GM18907 (cell line): Measurements from ENCODE around the gene RABGAP1L.
A peak's percentile ranks its signal among the peaks of the same experiment; 100 is the strongest.

ENCODE experiments used
- ATAC-seq: cut with Tn5 transposase; IDR thresholded peaks from one replicate; pipeline ENCODE4 v1.9.1; 2021; ENCODE audit warnings: mild to moderate bottlenecking, moderate library complexity; ENCODE audit not compliant: unreplicated experiment

The RABGAP1L gene

DNA sequence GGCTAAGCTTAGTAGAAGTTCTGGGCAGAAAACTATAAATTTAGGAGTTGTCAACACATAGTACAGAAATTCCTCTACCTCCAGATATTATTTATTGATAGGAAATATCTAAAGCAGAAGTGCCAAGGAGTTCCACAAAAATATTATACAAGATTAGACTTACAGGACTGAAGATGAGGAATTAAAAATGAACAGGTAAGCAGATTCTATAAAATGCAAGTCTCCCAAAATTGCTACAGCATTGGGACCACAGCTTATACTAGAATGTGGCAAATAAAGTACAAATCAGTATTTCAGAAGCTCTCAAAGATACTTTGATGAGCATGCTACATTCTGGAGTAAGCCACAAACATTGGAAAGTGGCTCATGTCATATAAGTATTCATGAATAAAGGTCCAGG, 790.3 kb downstream of the RABGAP1L start:
- ATAC-seq, result no peak

DNA sequence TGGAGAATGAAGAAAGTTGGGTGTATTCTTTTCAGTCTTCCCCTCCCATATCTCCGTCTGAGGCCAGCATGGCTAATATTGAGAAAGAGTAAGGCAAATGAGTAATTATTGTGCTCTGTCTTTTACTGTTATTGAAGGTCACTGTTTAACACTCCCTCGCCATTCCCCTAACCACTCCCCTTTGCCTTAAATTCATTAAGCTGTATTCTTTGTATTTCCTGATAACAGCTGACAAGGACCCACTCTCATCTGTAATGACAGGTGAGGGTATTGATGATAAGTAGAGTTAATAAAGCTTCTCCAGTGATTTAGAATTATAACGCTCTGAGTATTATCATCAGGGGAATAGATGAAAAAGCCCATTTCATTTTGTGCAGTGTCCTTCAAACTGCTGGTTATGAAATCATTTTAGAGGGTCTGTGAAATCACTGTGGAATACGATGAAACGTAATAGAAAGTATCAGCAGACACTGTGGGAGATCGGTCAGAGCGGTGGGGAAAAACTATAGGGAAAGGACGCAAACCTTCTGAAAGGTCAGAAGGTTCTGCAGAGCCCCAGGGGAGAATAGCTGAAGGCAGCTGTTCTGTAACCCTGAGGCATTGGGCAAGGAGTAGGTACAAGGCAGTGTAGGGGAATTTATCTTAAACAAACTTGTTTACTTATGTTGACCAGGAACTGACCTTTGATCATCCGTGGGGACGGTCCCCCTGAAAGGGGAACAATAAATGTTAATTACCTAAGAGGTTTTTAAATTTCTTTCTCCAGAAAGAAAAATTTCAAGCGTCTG, 794.2 kb downstream of the RABGAP1L start:
- peak; percentile 57 for ATAC-seq

GRCh38 chr1:174954073-174954460, 794.7 kb downstream of the RABGAP1L start:
- ATAC-seq, result peak; percentile 29

DNA sequence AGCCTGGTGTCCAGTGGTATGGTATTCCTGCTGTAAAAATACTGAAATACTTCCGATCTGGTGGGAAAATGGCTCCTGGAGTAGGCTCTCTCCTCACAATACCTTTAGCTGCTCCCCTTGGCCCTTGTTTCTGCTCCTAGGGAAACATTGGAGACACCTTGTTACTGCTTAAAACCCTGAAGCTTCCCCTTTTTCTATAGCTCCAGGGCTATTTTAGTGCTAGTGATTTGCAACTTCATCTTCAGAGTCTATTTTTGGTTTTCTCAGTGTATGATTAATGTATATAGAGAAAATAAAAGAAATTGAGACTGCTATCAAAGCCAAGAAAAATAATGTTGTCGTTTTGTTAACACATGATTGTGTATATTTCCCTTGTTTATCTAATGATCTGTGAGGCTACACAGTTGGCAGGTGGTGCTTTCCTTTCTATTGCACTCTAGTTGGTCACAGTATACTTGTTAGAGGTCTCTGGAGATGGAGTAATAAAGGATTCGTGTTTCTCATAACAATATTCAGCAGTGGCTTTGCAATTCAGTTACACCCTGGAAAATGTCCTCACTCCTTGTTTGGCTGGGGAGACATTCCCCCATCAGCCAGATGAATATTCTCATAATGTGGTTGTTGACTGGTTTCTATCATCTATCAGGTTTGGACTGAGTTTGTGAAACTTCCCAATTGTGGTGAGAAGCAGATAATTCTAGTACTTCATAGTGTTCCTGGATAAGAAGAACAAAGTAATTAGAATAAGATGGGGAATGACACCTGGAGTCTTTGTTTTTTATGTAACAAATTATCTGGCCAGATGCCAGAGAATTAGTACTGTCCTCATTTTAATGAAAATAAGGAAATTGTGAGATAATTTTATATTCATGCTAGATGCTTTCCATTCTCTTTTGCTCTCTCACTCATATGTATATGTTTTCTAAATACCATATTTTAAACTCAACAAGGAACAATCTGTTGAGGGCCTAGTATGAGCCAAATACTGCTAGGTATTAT, 795.6 kb downstream of the RABGAP1L start:
- ATAC-seq, result no peak

- no peak for ATAC-seq
Measured at GRCh38 chr1:174956086-174956485, 796.8 kb downstream of the RABGAP1L start.

DNA sequence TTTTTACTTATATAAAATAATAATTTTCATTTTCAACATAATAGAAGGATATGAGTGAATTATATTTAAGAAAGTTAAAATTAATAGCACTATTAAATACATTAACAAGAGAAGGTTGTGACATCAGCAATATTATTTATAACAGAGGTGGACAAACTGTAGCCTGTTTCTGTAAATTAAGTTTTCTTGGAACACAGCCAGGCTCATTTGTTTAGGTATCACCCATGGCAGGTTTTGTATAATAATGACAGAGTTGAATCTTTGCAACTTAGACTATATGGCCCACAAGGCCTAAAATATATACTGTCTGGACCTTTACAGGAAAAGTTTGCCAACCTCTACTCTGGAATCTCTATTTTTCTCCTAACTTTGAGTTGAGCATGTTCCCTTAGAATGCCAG, 797.7 kb downstream of the RABGAP1L start:
- no peak for ATAC-seq

GRCh38 chr1:174957829-174958228, 798.5 kb downstream of the RABGAP1L start:
- ATAC-seq, result no peak

DNA sequence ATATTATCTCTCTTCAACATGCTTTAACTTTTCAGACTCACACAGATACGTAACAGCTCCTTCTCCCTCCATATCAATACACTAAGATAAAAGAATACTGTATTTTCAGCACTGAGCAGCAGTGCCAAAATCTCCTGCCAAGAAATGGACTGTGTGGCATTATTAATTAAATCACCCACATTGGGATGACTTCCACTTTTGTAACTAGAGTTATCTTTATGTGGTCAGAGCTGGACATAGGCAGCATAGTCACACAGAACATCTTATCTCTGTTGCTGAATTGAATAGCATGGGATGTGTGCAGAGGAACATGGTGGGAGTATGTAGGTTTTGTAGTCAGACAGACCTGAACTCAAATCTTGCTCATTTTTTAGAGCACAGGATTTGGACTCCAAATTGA, 799.1 kb downstream of the RABGAP1L start:
- no peak for ATAC-seq

DNA sequence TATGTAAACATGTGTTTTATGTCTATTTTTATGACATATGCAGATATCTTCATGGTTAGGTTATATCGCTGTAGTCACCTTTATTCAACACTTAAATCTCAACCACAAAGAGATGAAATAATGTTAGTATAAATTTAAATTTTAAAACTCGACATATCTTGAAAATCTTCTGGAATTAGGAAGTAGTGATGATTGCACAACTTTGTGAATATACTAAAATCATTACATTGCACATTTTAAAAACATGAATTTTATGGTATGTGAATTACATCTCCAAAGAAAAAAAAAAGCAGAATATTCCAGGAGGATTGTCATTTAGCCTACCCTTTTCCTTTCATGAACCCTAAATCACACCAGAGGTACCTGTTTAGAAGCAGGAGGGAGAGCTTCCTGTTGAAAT, 801.0 kb downstream of the RABGAP1L start:
- ATAC-seq, result no peak

DNA sequence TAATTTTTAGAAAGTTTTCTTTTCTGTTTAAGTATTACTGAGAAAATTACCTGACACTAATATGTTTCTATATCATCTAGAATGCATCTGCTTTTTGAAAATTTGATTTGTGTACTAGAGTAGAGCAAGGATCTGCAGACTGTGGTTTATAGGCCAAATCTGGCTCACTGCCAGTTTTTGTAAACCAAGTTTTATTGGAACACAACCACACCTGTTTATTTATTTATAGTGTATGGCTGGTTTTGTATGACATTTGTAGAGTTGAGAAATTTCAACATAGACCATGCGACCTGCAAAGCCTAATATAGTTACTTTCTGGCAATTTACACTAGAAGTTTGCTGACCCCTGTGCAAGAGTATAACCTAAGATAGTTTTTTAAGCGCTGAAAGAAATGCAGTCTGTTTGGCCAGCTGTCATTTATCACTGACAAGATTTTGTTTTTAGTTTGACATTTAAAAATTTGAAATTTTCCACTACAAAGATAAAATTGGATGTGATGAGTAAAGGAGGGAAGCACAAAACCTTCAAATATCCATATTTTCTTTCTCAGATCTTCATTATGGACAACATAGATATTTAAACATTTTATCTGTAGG, 804.3 kb downstream of the RABGAP1L start:
- no peak for ATAC-seq

- no peak for ATAC-seq
Measured at GRCh38 chr1:174964261-174964971, 805.1 kb downstream of the RABGAP1L start.

DNA sequence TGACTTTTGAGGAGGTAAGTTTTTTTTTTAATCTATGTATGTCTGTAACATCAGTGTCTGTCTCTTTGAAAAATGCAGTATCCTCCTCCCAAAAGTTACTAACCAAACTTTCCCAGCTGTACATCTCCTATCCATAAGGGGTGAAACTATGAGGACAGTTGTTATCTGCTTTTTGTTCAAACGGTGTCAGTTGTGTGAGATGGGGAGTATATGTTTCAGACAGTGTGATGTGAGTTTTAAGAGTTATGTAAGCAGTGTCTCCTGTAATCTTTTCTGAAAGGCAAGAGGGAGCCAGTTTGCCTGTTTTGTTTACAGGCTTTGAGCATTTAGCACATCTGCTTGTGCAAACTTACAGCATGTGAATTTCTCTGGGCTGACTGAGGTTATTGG, 805.6 kb downstream of the RABGAP1L start:
- no peak for ATAC-seq

DNA sequence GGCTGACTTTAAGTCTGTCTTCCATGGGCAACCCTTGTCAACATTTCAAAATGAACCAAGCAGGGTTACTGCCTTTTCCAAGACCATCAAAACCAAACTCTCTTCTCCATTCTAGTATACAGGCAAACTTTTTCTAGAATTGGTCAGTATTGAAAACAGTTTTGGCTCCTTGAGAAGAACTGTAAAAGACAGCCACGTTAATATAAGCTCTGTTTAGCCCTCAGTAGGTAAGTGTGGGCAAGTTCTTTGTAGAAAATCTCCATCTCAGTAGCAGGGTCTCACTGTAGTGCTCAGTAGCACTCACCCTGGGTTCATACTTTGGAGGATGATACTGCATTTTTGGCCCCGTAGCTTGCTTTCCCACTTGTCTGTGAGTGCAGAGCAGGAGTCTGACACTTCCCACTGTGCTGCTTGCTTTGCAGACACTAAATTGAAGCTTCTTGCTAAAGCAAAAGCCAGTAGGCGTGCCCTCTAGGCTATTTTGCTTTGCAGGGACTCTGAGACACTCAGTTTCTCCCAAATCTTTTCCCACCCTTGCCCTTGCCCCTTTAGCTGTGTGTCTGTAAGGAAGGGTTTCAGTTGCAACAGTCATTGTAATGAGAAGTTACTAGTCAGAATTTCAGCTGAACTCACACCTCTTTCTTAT, 806.2 kb downstream of the RABGAP1L start:
- no peak for ATAC-seq

DNA sequence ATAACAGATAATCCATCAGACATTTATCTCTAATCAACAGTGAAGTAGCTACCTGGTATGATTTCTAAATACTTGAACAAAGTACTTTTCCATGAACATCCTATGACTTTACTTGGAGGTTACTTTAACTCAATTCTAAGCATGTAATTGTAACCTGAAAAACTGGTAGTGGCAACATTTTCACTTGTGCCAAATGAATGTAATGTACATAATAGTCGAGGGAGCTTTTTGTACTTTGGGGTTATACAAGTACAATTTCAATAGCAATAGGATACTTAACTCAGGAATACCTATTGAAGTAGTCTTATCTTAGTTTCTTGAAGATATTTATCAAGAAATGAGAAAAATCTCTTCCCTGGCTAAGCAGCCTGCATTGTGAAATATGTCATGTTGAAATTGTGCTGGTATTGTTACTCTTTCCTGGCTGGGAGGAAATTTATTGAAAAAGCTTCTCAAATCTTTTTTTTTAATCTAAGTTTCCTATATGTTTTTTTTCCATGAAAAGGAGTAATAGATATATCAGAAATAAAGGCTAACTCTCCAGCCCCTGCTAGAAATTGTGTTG, 806.8 kb downstream of the RABGAP1L start:
- ATAC-seq, result no peak

- no peak for ATAC-seq
Measured at GRCh38 chr1:174967845-174968705, 808.8 kb downstream of the RABGAP1L start.

- peak; percentile 73 for ATAC-seq
Measured at GRCh38 chr1:174968750-174969244, 809.5 kb downstream of the RABGAP1L start.

- ATAC-seq, result peak; percentile 44
Measured at GRCh38 chr1:174969977-174970376, 810.7 kb downstream of the RABGAP1L start.

- ATAC-seq, result no peak
Measured at GRCh38 chr1:174971466-174971865, 812.1 kb downstream of the RABGAP1L start.

DNA sequence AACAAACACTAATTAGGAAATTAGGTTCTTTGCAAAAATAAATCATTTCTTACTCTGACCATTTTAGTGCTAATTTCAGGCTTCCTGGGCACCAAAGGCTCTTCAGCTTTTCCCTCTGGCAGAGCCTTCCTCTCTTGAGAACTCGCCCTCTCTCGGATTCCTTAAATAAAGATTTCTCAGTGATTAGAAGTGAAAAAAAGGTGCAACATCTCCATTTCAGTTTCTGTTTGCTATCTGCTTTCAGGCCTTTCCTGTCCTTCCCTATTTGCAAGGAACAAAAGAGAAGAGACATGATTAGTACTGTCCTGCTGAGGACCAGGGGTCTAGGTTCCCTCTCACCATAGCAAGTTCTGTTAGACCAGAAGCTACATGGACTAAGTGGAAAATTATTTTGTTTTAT, 812.6 kb downstream of the RABGAP1L start:
- ATAC-seq, result no peak
